ENCODE data around the gene MAML2.
"Not testable (repeated sequence)": the region's sequence is repeated elsewhere in the genome, so short reads cannot be mapped to it uniquely, and the experiment has no call there.

MAML2 gene

GRCh38 chr11:96204721-96205459 is 138.1 kb downstream of the MAML2 start:
- DNase-seq: no peak

- DNase-seq: no peak
Observed at GRCh38 chr11:96204366-96204659, 138.7 kb downstream of the MAML2 start.

- no peak for DNase-seq
Observed at GRCh38 chr11:96203567-96204365, 139.2 kb downstream of the MAML2 start.

- DNase-seq: no peak
Observed at GRCh38 chr11:96200243-96200642, 142.8 kb downstream of the MAML2 start.

GRCh38 chr11:96199563-96200025 is 143.4 kb downstream of the MAML2 start:
- DNase-seq: no peak

GRCh38 chr11:96197801-96198701 is 144.9 kb downstream of the MAML2 start:
- no peak for DNase-seq

- no peak for DNase-seq
Observed at GRCh38 chr11:96197103-96197502, 145.9 kb downstream of the MAML2 start.

GRCh38 chr11:96196181-96196662 is 146.8 kb downstream of the MAML2 start:
- no peak for DNase-seq

- no peak for DNase-seq
Observed at GRCh38 chr11:96195671-96196070, 147.3 kb downstream of the MAML2 start.

GRCh38 chr11:96194581-96195374 is 148.2 kb downstream of the MAML2 start:
- no peak for DNase-seq

GRCh38 chr11:96193745-96194443 is 149.1 kb downstream of the MAML2 start:
- no peak for DNase-seq

GRCh38 chr11:96191752-96192151 is 151.2 kb downstream of the MAML2 start:
- no peak for DNase-seq

- no peak for DNase-seq
Observed at GRCh38 chr11:96189351-96189750, 153.6 kb downstream of the MAML2 start.

- no peak for DNase-seq
Observed at GRCh38 chr11:96188243-96189006, 154.6 kb downstream of the MAML2 start.

GRCh38 chr11:96187822-96188221 is 155.2 kb downstream of the MAML2 start:
- DNase-seq: no peak

GRCh38 chr11:96186806-96187205 is 156.2 kb downstream of the MAML2 start:
- DNase-seq: no peak

GRCh38 chr11:96185220-96185768 is 157.7 kb downstream of the MAML2 start:
- no peak for DNase-seq

- DNase-seq: not testable (repeated sequence)
Observed at GRCh38 chr11:96180937-96181336, 162.1 kb downstream of the MAML2 start.

- DNase-seq: no peak
Observed at GRCh38 chr11:96180341-96180740, 162.7 kb downstream of the MAML2 start.

- DNase-seq: no peak
Observed at GRCh38 chr11:96179905-96180304, 163.1 kb downstream of the MAML2 start.

- no peak for DNase-seq
Observed at GRCh38 chr11:96178887-96179279, 164.1 kb downstream of the MAML2 start.
